ENCODE data around the gene MLH3.

GRCh38 chr14:74978416-74978947 lies 72.8 kb downstream of the MLH3 start:
- TF ChIP-seq CTCF (IDR thresholded peaks at IDR 0.05) (no peak), POLR2A (IDR thresholded peaks at IDR 0.05) (no peak)
